K562 (cell line): ENCODE measurements around the gene RNF213. TPM values are rescaled to one million over a fixed set of nuclear protein-coding genes. Genes with fewer than 3 reads are reported as not detected.

Experiments
- ATAC-seq: fragments of 200-7000 bp; cut with Tn5 transposase; 3 replicates; pipeline ENCODE4 v1.9.1; 2020; ENCODE audit warnings: moderate library complexity
- BruUV-seq: library from RNA; stranded (reverse); fragments of 400-500 nt; replicated peaks from 2 replicates; lab custom pipeline; 2021; lab: Mats Ljungman, UMichigan
- CTCF ChIA-PET: fragments of 300-600 bp; formaldehyde crosslinking; extraction: SDS; loops from one replicate; lab custom pipeline; 2021; ENCODE audit warnings: low intra/inter-chr PET ratio; lab: Yijun Ruan, JAX
- POLR2A ChIA-PET: fragments of 300-600, 350-650 bp; sonication (Branson Sonifier 250); formaldehyde crosslinking; extraction: SDS; loops from one replicate; lab custom pipeline; 2021; ENCODE audit warnings: antibody characterized with exemption, inconsistent platforms; lab: Yijun Ruan, JAX
- DNase-seq, 4 experiments: peaks; one replicate each; pipeline versions ENCODE4 v3.0.0 to v3.0.0-alpha.2; 2011 to 2018; ENCODE audit warnings: low spot score in 3 of 4, mixed read lengths in 3 of 4; ENCODE audit errors: extremely low read depth in 1 of 4
- FAIRE-seq: peaks from 2 replicates; lab custom pipeline; 2011; peaks lifted over from hg19 to GRCh38; lab: Jason Lieb, UNC
- H2AFZ ChIP-seq: 2 replicates; pipeline ENCODE4 v1.6.0; 2011; ENCODE audit warnings: low read depth, low read length, control low read depth, inconsistent platforms
- H3K27ac ChIP-seq: fragments of 200-600 bp; 3 replicates; pipeline ENCODE4 v1.8.0; 2011; ENCODE audit warnings: low read depth, mild to moderate bottlenecking, control low read depth, inconsistent platforms, low read length, moderate library complexity, mixed read lengths; ENCODE audit errors: extremely low read depth
- H3K27me3 ChIP-seq, 2 experiments: fragments of 300-600 bp in 1 of 2; 2 replicates in 1 of 2; 3 replicates in 1 of 2; pipeline versions ENCODE4 v1.6.0 to v1.8.0; 2011; ENCODE audit warnings: inconsistent platforms in 2 of 2, low read length in 2 of 2, mild to moderate bottlenecking in 1 of 2, mixed read lengths in 1 of 2, moderate library complexity in 1 of 2; ENCODE audit not compliant: control insufficient read depth in 2 of 2, insufficient read depth in 2 of 2
- H3K36me3 ChIP-seq: fragments of 300-600 bp; 3 replicates; pipeline ENCODE4 v1.8.0; 2011; ENCODE audit warnings: mild to moderate bottlenecking, low read length, inconsistent platforms; ENCODE audit not compliant: control insufficient read depth, insufficient read depth
- H3K4me1 ChIP-seq, 2 experiments: fragments of 200-600 bp in 1 of 2; replicated peaks in 1 of 2; 2 replicates in 1 of 2; 3 replicates in 1 of 2; pipeline versions ENCODE4 v1.5.1 to v1.8.0; 2011; ENCODE audit warnings: inconsistent platforms in 2 of 2, low read length in 2 of 2, mild to moderate bottlenecking in 1 of 2, mixed read lengths in 1 of 2, moderate library complexity in 1 of 2; ENCODE audit not compliant: control insufficient read depth in 2 of 2, insufficient read depth in 2 of 2
- H3K4me2 ChIP-seq: 2 replicates; pipeline ENCODE4 v1.6.1; 2011; ENCODE audit warnings: low read length, control low read depth, inconsistent platforms, mixed read lengths; ENCODE audit not compliant: insufficient read depth
- H3K4me3 ChIP-seq: fragments of 200-600 bp; sonication (generic), shearing (Covaris generic); 2 replicates; pipeline ENCODE4 v1.5.1; 2016; ENCODE audit warnings: control low read depth, inconsistent platforms
- H3K79me2 ChIP-seq: fragments of 200-600 bp; 3 replicates; pipeline ENCODE4 v1.8.0; 2011; ENCODE audit warnings: low read length, inconsistent platforms; ENCODE audit not compliant: control insufficient read depth, insufficient read depth
- H3K9ac ChIP-seq, 2 experiments: 2 replicates each; pipeline versions ENCODE4 v1.6.0 to v1.6.1; 2011; ENCODE audit warnings: low read depth in 2 of 2, low read length in 2 of 2, control low read depth in 1 of 2, inconsistent platforms in 1 of 2, mild to moderate bottlenecking in 1 of 2, mixed read lengths in 1 of 2; ENCODE audit not compliant: insufficient read depth in 1 of 2
- H3K9me1 ChIP-seq: one replicate; pipeline ENCODE4 v1.6.0; 2011; ENCODE audit warnings: inconsistent platforms, mild to moderate bottlenecking, low read length, moderate library complexity; ENCODE audit not compliant: control insufficient read depth, insufficient read depth
- H3K9me3 ChIP-seq: replicated peaks from 2 replicates; pipeline ENCODE4 v1.5.1; 2011; ENCODE audit warnings: low read depth, low read length, inconsistent platforms; ENCODE audit not compliant: control insufficient read depth, insufficient read depth
- H4K20me1 ChIP-seq: replicated peaks from 2 replicates; pipeline ENCODE4 v1.6.1; 2011; ENCODE audit warnings: low read length, inconsistent platforms, mixed read lengths; ENCODE audit not compliant: control insufficient read depth, insufficient read depth
- CBX3 ChIP-seq, 2 experiments: IDR thresholded peaks; 1 replicate in 1 of 2; 2 replicates in 1 of 2; pipeline ENCODE4 v1.6.1; 2012; ENCODE audit warnings: inconsistent platforms in 2 of 2, low read length in 2 of 2, borderline replicate concordance in 1 of 2, control low read depth in 1 of 2
- ESRRA ChIP-seq: fragments of 450-650 bp; IDR thresholded peaks from 2 replicates; pipeline ENCODE4 v1.6.1; 2014; ENCODE audit warnings: low read depth, mild to moderate bottlenecking, moderate library complexity, borderline replicate concordance
- MCM5 ChIP-seq: fragments of 450-650 bp; IDR thresholded peaks from 2 replicates; pipeline ENCODE4 v1.6.1; 2016; ENCODE audit warnings: low read depth
- NBN ChIP-seq: fragments of 450-650 bp; IDR thresholded peaks from 2 replicates; pipeline ENCODE4 v1.6.1; 2016; ENCODE audit warnings: low read depth, mild to moderate bottlenecking
- ZNF133 ChIP-seq: fragments of 250-450 bp; sonication (Bioruptor Pico); IDR thresholded peaks from 2 replicates; pipeline ENCODE4 v1.4.0; 2020; ENCODE audit warnings: mild to moderate bottlenecking
- ZNF583 ChIP-seq: fragments of 250-450 bp; sonication (Bioruptor Pico); IDR thresholded peaks from 2 replicates; pipeline ENCODE4 v1.4.0; 2020
- WGBS: fragments of 100-300 bp; shearing (Covaris generic); methylation state at CpG from one replicate; pipeline ENCODE4 v1.1.6; 2016; ENCODE audit warnings: low coverage, mixed read lengths; ENCODE audit not compliant: insufficient coverage; ENCODE audit errors: missing lambda C conversion rate; 5-methylcytosine and 5-hydroxymethylcytosine counted together
- in situ Hi-C: fragments of 300-500 bp; cut with MboI; formaldehyde crosslinking; loops from 4 replicates; pipeline ENCODE4 v1.15.0; 2018; ENCODE audit warnings: inconsistent platforms, mixed read lengths
- intact Hi-C: fragments of 100-400 bp; cut with micrococcal nuclease; formaldehyde crosslinking; loops from 2 replicates; pipeline ENCODE4 v1.14.2; 2022
- polyA plus RNA-seq, 8 experiments: library from polyadenylated mRNA; depleted of rRNA in 4 of 8; stranded (reverse) in 5 of 8; unstranded in 3 of 8; fragments of >200 nt; fragmentation: Nextera tagmentation in 2 of 8; fragmentation: Illumina TruSeq in 1 of 8; extraction: Ambion mirVana in 2 of 8; extraction: Trizol in 1 of 8; gene quantifications; 2 replicates each; pipeline versions ENCODE4 v1.2.1 to v1.2.3, GENCODE V29; 2011 to 2014; ENCODE audit warnings: inconsistent platforms in 1 of 8, missing spikeins in 1 of 8
- total RNA-seq, 7 experiments: library from RNA; depleted of rRNA in 6 of 7; stranded (reverse); fragments of >200 nt in 6 of 7; fragmentation: Illumina TruSeq in 2 of 7; extraction: Trizol in 2 of 7; gene quantifications; 2 replicates each; pipeline versions ENCODE4 v1.2.1 to v1.2.3, GENCODE V29; 2011 to 2021; ENCODE audit warnings: low replicate concordance in 1 of 7
- TF ChIP-seq, protein P1 (sequence below): fragments of 450-650 bp; formaldehyde crosslinking; IDR thresholded peaks from 2 replicates; pipeline ENCODE4 v1.4.0; 2022; ENCODE audit warnings: missing genetic modification characterization
- TF ChIP-seq, protein P2 (sequence below): fragments of 250-450 bp; sonication (Bioruptor Pico); IDR thresholded peaks from 2 replicates; pipeline ENCODE4 v1.4.0; 2020; ENCODE audit warnings: mild to moderate bottlenecking
- TF ChIP-seq, protein P3 (sequence below): fragments of 250-450 bp; sonication (Bioruptor Pico); IDR thresholded peaks from 2 replicates; pipeline ENCODE4 v1.5.0; 2020; ENCODE audit warnings: mild to moderate bottlenecking

Gene RNF213
- total and polyA plus RNA-seq, 9 of the 15 experiments (the other 6 are each of a cell fraction or from before 2014, with no cell fraction given), result 5.3 to 33.6 (median 17.9) TPM

DNA sequence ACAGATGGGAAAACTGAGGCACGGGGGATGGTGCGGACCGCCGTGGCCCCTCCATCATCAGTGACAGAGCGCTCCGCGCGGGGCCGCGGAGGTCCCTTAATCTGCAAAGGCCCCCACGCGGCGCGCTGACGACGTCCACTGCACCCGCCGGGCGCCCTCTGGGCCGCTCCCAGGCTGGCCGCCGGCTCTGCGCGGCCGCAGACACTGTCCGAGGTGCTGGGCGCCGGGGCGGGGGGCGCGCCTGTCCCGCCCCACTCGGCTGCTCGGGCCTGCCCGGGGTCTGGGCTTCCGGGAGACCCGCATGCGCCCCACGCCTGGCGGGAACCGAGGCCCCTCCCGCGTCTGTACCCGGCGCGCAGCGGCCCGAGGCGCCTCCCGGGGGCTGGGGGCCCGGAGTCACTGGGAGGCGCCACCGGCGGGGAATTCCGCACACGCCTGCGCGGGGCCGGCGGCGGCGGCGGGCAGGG is 550 bp upstream of the RNF213 start:
- ATAC-seq (peak; percentile 86), FAIRE-seq (no peak), DNase-seq (peak; percentile 78 to 97 (median 94))
- intact Hi-C loops, result no loop called here
- Histone ChIP-seq H4K20me1 (no peaks in the 10 kb centered on the region), H3K27me3 (no peaks in the 10 kb centered on the region), H3K36me3 (peaks cover 10% of the 10 kb centered on the region; the same call in 1 of the 3 replicates), H3K79me2 (peaks cover 27% of the 10 kb centered on the region), H2AFZ (peak overlapping the region; percentile 64), H3K9me3 (no peaks in the 10 kb centered on the region), H3K4me1 (peaks cover 65 to 83% of the 10 kb centered on the region in 2 experiments), H3K4me3 (peak overlapping the region; percentile 52), H3K27ac (peak overlapping the region; percentile 84), H3K4me2 (peak overlapping the region; percentile 84), H3K9ac (peak overlapping the region; percentile 78 to 95), H3K9me1 (no peaks in the 10 kb centered on the region)
- ChIA-PET CTCF (no interaction called here), POLR2A (no interaction called here)
- WGBS, result 1% methylated on average over 39 of the region's 63 CpGs
- in situ Hi-C loops, result no loop called here
- no TSS peak for BruUV-seq
- TF ChIP-seq, protein P1, sequence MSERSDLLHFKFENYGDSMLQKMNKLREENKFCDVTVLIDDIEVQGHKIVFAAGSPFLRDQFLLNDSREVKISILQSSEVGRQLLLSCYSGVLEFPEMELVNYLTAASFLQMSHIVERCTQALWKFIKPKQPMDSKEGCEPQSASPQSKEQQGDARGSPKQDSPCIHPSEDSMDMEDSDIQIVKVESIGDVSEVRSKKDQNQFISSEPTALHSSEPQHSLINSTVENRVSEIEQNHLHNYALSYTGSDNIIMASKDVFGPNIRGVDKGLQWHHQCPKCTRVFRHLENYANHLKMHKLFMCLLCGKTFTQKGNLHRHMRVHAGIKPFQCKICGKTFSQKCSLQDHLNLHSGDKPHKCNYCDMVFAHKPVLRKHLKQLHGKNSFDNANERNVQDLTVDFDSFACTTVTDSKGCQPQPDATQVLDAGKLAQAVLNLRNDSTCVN (CRISPR knock-in tag), result no peak
- TF ChIP-seq NBN (no peak), ESRRA (0 out of 2 replicates have a peak, but pooled peaks have one; percentile 20), CBX3 (IDR thresholded peaks at IDR 0.05; ENCODE audit: borderline replicate concordance in 1 of 2, low read length in 2 of 2) (no peak), MCM5 (no peak), ZNF133 (CRISPR knock-in tag) (no peak), ZNF583 (CRISPR knock-in tag) (peak; percentile 70; the same call in 1 of the 2 replicates)
- TF ChIP-seq, protein P2, sequence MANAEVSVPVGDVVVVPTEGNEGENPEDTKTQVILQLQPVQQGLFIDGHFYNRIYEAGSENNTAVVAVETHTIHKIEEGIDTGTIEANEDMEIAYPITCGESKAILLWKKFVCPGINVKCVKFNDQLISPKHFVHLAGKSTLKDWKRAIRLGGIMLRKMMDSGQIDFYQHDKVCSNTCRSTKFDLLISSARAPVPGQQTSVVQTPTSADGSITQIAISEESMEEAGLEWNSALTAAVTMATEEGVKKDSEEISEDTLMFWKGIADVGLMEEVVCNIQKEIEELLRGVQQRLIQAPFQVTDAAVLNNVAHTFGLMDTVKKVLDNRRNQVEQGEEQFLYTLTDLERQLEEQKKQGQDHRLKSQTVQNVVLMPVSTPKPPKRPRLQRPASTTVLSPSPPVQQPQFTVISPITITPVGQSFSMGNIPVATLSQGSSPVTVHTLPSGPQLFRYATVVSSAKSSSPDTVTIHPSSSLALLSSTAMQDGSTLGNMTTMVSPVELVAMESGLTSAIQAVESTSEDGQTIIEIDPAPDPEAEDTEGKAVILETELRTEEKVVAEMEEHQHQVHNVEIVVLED (CRISPR knock-in tag), result peak; percentile 52; the same call in 1 of the 2 replicates
- TF ChIP-seq, protein P3, sequence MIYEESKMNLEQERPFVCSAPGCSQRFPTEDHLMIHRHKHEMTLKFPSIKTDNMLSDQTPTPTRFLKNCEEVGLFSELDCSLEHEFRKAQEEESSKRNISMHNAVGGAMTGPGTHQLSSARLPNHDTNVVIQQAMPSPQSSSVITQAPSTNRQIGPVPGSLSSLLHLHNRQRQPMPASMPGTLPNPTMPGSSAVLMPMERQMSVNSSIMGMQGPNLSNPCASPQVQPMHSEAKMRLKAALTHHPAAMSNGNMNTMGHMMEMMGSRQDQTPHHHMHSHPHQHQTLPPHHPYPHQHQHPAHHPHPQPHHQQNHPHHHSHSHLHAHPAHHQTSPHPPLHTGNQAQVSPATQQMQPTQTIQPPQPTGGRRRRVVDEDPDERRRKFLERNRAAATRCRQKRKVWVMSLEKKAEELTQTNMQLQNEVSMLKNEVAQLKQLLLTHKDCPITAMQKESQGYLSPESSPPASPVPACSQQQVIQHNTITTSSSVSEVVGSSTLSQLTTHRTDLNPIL (CRISPR knock-in tag), result no peak
